IMR-90 (cell line): ENCODE measurements around the gene CEP57L1.

Experiments used
- BHLHE40 ChIP-seq: fragments of 150-350 bp; IDR thresholded peaks from 2 replicates; pipeline ENCODE4 v1.6.1; 2016; ENCODE audit warnings: mild to moderate bottlenecking, low read depth, low read length
- CEBPB ChIP-seq: IDR thresholded peaks from 2 replicates; pipeline ENCODE4 v1.6.1; 2012; ENCODE audit warnings: low read depth, low read length, improper control_type of control experiment
- CHD1 ChIP-seq: IDR thresholded peaks from 2 replicates; pipeline ENCODE4 v1.6.1; 2012; ENCODE audit warnings: low read depth, low read length, improper control_type of control experiment
- CTCF ChIP-seq: conservative IDR thresholded peaks from 2 replicates; pipeline ENCODE4 v1.5.1; 2012; ENCODE audit warnings: mild to moderate bottlenecking, low read depth, low read length, improper control_type of control experiment
- MAFK ChIP-seq: IDR thresholded peaks from 2 replicates; pipeline ENCODE4 v1.6.1; 2012; ENCODE audit warnings: low read depth, low read length, improper control_type of control experiment
- MAZ ChIP-seq: IDR thresholded peaks from 2 replicates; pipeline ENCODE4 v1.6.1; 2012; ENCODE audit warnings: low read depth, mild to moderate bottlenecking, low read length, improper control_type of control experiment, moderate library complexity, borderline replicate concordance
- NFE2L2 ChIP-seq: fragments of 150-350 bp; IDR thresholded peaks from 2 replicates; pipeline ENCODE4 v1.6.1; 2016; ENCODE audit warnings: low read depth, mild to moderate bottlenecking, low read length
- POLR2A ChIP-seq: IDR thresholded peaks from 2 replicates; pipeline ENCODE4 v1.6.1; 2012; ENCODE audit warnings: mild to moderate bottlenecking, low read depth, low read length
- RAD21 ChIP-seq: IDR thresholded peaks from 2 replicates; pipeline ENCODE4 v1.6.1; 2012; ENCODE audit warnings: low read length, improper control_type of control experiment
- RCOR1 ChIP-seq: IDR thresholded peaks from 2 replicates; pipeline ENCODE4 v1.6.1; 2012; ENCODE audit warnings: mild to moderate bottlenecking, low read length, improper control_type of control experiment; ENCODE audit not compliant: insufficient replicate concordance
- RFX5 ChIP-seq: IDR thresholded peaks from 2 replicates; pipeline ENCODE4 v1.8.0; 2012; ENCODE audit warnings: low read depth, mild to moderate bottlenecking, low read length, moderate library complexity
- SMC3 ChIP-seq: fragments of 150-350 bp; IDR thresholded peaks from 2 replicates; pipeline ENCODE4 v1.6.1; 2016; ENCODE audit warnings: low read depth, mild to moderate bottlenecking, antibody characterized with exemption, low read length, moderate library complexity
- TF ChIP-seq, protein P1 (sequence below): fragments of 150-350 bp; IDR thresholded peaks from 2 replicates; pipeline ENCODE4 v1.6.1; 2017; ENCODE audit warnings: mild to moderate bottlenecking, antibody characterized with exemption, low read length, low read depth

DNA sequence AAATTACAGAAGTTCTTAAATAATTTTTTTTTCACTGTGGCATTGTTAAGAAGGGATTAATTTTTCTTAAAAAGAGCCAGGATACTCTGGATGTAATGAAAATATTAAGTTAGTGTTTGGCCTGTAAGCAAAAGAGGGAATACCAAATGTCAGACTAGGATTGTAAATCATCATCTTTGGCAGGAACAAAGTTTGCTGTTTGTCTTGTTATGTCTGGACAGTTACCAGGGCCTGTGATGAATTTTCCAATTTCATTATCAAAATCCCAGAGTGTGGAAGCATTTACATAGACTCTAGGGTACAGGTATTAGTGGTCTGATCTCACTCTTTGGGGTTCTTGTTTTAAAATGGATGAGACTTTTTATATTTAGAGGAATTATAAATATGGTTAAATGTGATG, 26.1 kb downstream of the CEP57L1 start:
- TF ChIP-seq SMC3, result no peak
- no peak for TF ChIP-seq CTCF
- no peak for TF ChIP-seq MAZ
- no peak for TF ChIP-seq BHLHE40
- TF ChIP-seq RAD21, result no peak
- TF ChIP-seq, protein P1, sequence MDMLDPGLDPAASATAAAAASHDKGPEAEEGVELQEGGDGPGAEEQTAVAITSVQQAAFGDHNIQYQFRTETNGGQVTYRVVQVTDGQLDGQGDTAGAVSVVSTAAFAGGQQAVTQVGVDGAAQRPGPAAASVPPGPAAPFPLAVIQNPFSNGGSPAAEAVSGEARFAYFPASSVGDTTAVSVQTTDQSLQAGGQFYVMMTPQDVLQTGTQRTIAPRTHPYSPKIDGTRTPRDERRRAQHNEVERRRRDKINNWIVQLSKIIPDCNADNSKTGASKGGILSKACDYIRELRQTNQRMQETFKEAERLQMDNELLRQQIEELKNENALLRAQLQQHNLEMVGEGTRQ, result no peak
- no peak for TF ChIP-seq MAFK
- no peak for TF ChIP-seq CEBPB
- TF ChIP-seq RFX5, result no peak
- TF ChIP-seq NFE2L2, result no peak
- TF ChIP-seq RCOR1, result no peak
- TF ChIP-seq CHD1, result no peak
- TF ChIP-seq POLR2A, result no peak
